ENCODE results near the gene IER5. TPM values are rescaled to one million over a fixed set of nuclear protein-coding genes. Genes with fewer than 3 reads are reported as not detected.

IER5 gene
- total and polyA plus RNA-seq, 9 of the 15 experiments (the other 6 are each of a cell fraction or from before 2014, with no cell fraction given): 2.4 to 32.1 (median 12.0) TPM

DNA sequence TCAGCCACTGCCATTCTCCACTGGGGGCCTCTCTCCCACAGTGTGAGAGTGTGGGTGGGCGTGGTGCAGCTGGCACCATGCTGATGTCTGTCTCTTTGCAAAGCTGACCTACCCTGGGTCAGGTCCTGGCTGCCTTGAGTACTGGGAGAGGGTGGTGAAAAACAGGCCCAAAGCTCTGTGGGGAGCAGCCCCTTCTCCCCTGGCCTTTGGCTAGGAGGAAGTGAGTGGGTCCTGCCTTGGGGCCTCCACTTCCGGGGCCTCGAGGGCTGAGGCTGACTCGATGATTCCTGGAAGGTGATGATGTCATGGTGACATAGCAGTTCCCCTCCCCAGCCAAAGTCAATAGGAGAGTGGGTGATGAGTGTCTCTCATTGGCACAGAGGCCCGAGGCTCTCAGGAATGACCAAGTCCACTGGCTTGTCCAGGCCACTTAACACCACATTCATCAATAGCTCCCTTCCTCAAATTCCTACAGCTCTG is 53.0 kb downstream of the IER5 start (continued):
- TF ChIP-seq, protein P1, sequence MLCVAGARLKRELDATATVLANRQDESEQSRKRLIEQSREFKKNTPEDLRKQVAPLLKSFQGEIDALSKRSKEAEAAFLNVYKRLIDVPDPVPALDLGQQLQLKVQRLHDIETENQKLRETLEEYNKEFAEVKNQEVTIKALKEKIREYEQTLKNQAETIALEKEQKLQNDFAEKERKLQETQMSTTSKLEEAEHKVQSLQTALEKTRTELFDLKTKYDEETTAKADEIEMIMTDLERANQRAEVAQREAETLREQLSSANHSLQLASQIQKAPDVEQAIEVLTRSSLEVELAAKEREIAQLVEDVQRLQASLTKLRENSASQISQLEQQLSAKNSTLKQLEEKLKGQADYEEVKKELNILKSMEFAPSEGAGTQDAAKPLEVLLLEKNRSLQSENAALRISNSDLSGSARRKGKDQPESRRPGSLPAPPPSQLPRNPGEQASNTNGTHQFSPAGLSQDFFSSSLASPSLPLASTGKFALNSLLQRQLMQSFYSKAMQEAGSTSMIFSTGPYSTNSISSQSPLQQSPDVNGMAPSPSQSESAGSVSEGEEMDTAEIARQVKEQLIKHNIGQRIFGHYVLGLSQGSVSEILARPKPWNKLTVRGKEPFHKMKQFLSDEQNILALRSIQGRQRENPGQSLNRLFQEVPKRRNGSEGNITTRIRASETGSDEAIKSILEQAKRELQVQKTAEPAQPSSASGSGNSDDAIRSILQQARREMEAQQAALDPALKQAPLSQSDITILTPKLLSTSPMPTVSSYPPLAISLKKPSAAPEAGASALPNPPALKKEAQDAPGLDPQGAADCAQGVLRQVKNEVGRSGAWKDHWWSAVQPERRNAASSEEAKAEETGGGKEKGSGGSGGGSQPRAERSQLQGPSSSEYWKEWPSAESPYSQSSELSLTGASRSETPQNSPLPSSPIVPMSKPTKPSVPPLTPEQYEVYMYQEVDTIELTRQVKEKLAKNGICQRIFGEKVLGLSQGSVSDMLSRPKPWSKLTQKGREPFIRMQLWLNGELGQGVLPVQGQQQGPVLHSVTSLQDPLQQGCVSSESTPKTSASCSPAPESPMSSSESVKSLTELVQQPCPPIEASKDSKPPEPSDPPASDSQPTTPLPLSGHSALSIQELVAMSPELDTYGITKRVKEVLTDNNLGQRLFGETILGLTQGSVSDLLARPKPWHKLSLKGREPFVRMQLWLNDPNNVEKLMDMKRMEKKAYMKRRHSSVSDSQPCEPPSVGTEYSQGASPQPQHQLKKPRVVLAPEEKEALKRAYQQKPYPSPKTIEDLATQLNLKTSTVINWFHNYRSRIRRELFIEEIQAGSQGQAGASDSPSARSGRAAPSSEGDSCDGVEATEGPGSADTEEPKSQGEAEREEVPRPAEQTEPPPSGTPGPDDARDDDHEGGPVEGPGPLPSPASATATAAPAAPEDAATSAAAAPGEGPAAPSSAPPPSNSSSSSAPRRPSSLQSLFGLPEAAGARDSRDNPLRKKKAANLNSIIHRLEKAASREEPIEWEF (CRISPR knock-in tag; IDR thresholded peaks at IDR 0.05): no peak
- TF ChIP-seq, protein P2, sequence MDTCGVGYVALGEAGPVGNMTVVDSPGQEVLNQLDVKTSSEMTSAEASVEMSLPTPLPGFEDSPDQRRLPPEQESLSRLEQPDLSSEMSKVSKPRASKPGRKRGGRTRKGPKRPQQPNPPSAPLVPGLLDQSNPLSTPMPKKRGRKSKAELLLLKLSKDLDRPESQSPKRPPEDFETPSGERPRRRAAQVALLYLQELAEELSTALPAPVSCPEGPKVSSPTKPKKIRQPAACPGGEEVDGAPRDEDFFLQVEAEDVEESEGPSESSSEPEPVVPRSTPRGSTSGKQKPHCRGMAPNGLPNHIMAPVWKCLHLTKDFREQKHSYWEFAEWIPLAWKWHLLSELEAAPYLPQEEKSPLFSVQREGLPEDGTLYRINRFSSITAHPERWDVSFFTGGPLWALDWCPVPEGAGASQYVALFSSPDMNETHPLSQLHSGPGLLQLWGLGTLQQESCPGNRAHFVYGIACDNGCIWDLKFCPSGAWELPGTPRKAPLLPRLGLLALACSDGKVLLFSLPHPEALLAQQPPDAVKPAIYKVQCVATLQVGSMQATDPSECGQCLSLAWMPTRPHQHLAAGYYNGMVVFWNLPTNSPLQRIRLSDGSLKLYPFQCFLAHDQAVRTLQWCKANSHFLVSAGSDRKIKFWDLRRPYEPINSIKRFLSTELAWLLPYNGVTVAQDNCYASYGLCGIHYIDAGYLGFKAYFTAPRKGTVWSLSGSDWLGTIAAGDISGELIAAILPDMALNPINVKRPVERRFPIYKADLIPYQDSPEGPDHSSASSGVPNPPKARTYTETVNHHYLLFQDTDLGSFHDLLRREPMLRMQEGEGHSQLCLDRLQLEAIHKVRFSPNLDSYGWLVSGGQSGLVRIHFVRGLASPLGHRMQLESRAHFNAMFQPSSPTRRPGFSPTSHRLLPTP (IDR thresholded peaks at IDR 0.05; ENCODE audit: borderline replicate concordance, extremely low read depth, insufficient read length): no peak
- TF ChIP-seq MXI1 (IDR thresholded peaks at IDR 0.05; ENCODE audit: low read depth, low read length) (no peak), MEF2A (IDR thresholded peaks at IDR 0.05; ENCODE audit: control insufficient read depth, low read depth, low read length) (no peak), HLTF (IDR thresholded peaks at IDR 0.05) (no peak), SMARCA4 (IDR thresholded peaks at IDR 0.05) (peak; percentile 72), ETV6 (IDR thresholded peaks at IDR 0.05; ENCODE audit: borderline replicate concordance in 1 of 2, low read depth in 2 of 2, low read length in 1 of 2) (no peak), ETV6 (CRISPR knock-in tag; IDR thresholded peaks at IDR 0.05; ENCODE audit: borderline replicate concordance) (no peak), CHD2 (IDR thresholded peaks at IDR 0.05; ENCODE audit: low read depth, low read length) (no peak), TAF15 (IDR thresholded peaks at IDR 0.05; ENCODE audit: low read depth, low read length) (no peak), PHB (CRISPR knock-in tag; IDR thresholded peaks at IDR 0.05) (no peak)
- TF ChIP-seq, protein P3, sequence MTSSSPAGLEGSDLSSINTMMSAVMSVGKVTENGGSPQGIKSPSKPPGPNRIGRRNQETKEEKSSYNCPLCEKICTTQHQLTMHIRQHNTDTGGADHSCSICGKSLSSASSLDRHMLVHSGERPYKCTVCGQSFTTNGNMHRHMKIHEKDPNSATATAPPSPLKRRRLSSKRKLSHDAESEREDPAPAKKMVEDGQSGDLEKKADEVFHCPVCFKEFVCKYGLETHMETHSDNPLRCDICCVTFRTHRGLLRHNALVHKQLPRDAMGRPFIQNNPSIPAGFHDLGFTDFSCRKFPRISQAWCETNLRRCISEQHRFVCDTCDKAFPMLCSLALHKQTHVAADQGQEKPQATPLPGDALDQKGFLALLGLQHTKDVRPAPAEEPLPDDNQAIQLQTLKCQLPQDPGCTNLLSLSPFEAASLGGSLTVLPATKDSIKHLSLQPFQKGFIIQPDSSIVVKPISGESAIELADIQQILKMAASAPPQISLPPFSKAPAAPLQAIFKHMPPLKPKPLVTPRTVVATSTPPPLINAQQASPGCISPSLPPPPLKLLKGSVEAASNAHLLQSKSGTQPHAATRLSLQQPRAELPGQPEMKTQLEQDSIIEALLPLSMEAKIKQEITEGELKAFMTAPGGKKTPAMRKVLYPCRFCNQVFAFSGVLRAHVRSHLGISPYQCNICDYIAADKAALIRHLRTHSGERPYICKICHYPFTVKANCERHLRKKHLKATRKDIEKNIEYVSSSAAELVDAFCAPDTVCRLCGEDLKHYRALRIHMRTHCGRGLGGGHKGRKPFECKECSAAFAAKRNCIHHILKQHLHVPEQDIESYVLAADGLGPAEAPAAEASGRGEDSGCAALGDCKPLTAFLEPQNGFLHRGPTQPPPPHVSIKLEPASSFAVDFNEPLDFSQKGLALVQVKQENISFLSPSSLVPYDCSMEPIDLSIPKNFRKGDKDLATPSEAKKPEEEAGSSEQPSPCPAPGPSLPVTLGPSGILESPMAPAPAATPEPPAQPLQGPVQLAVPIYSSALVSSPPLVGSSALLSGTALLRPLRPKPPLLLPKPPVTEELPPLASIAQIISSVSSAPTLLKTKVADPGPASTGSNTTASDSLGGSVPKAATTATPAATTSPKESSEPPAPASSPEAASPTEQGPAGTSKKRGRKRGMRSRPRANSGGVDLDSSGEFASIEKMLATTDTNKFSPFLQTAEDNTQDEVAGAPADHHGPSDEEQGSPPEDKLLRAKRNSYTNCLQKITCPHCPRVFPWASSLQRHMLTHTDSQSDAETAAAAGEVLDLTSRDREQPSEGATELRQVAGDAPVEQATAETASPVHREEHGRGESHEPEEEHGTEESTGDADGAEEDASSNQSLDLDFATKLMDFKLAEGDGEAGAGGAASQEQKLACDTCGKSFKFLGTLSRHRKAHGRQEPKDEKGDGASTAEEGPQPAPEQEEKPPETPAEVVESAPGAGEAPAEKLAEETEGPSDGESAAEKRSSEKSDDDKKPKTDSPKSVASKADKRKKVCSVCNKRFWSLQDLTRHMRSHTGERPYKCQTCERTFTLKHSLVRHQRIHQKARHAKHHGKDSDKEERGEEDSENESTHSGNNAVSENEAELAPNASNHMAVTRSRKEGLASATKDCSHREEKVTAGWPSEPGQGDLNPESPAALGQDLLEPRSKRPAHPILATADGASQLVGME (CRISPR knock-in tag; IDR thresholded peaks at IDR 0.05): 0 out of 2 replicates have a peak, but pooled peaks have one; percentile 16
- TF ChIP-seq, protein P4, sequence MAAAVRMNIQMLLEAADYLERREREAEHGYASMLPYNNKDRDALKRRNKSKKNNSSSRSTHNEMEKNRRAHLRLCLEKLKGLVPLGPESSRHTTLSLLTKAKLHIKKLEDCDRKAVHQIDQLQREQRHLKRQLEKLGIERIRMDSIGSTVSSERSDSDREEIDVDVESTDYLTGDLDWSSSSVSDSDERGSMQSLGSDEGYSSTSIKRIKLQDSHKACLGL (CRISPR knock-in tag; IDR thresholded peaks at IDR 0.05; ENCODE audit: borderline replicate concordance, poor library complexity, severe bottlenecking): no peak
